Upper lobe of right lung (tissue), 1 donor: ENCODE results near the gene PITRM1. TPM values are rescaled to one million over a fixed set of nuclear protein-coding genes. Genes with fewer than 3 reads are reported as not detected.

Experiments
- ATAC-seq: fragments of 200-7000 bp; cut with Tn5 transposase; one replicate; pipeline ENCODE4 v1.9.1; 2020; ENCODE audit warnings: mild to moderate bottlenecking, moderate library complexity
- DNase-seq: peaks from one replicate; pipeline ENCODE4 v3.0.0-alpha.2; 2020
- H3K27ac ChIP-seq: fragments of 200-600 bp; one replicate; pipeline ENCODE4 v1.8.0; 2022
- H3K27me3 ChIP-seq: fragments of 200-600 bp; one replicate; pipeline ENCODE4 v1.8.0; 2022; ENCODE audit warnings: mild to moderate bottlenecking
- H3K36me3 ChIP-seq: fragments of 200-600 bp; one replicate; pipeline ENCODE4 v1.8.0; 2022
- H3K4me1 ChIP-seq: fragments of 200-600 bp; one replicate; pipeline ENCODE4 v1.8.0; 2022
- H3K4me3 ChIP-seq: fragments of 200-600 bp; one replicate; pipeline ENCODE4 v1.8.0; 2022; ENCODE audit warnings: mild to moderate bottlenecking
- H3K9me3 ChIP-seq: fragments of 200-600 bp; one replicate; pipeline ENCODE4 v1.8.0; 2022
- CTCF ChIP-seq: fragments of 200-600 bp; IDR thresholded peaks from one replicate; pipeline ENCODE4 v1.8.0; 2022; ENCODE audit warnings: antibody characterized with exemption
- intact Hi-C: fragments of 100-400 bp; cut with DNase I; formaldehyde crosslinking; loops from one replicate; pipeline ENCODE4 v1.11.0; 2022
- total RNA-seq: library from RNA; stranded (reverse); fragmentation: NEBNext Ultra II Directional; extraction: Animal tissue kit (Norgen Biotek cat#: 25700); gene quantifications from one replicate; pipeline ENCODE4 v1.2.1, GENCODE V29; 2021
- donor health status: DM: no; HTN: yes; CAD: no; lungs with severe emphysema.

Gene PITRM1
- total RNA-seq, 1 donor from 2014 or later, result 65.0 TPM

DNA sequence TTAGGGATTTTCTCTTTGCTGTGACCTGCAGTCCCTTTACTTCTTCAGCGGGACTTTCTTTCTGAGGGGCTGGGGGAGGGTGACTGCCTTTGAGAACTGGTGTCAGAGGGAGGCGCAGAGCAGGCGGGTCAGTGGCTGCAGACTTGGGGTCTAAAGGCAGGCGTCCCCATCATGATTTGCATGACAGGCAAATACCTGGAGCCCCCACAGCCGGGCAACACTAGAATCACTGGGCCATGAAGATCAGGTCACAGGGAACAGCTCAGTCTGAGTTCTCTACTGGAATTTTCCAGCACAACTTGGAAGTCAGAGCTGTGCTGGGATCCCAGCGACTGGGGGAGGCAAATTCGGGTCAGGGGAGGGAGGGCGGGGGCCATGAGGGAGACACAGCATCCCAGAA lies 29.2 kb upstream of the PITRM1 start:
- no peak overlapping the region for H3K27ac ChIP-seq
- peaks cover 7% of the 10 kb centered on the region for H3K27me3 ChIP-seq
- DNase-seq (no peak), ATAC-seq (no peak)
- H3K4me3 ChIP-seq, result no peak overlapping the region
- no peaks in the 10 kb centered on the region for H3K9me3 ChIP-seq
- TF ChIP-seq CTCF, result no peak
- no peaks in the 10 kb centered on the region for H3K36me3 ChIP-seq
- H3K4me1 ChIP-seq, result peaks cover 11% of the 10 kb centered on the region
- intact Hi-C loops, result no loop called here

GRCh38 chr10:3199488-3199887 lies 26.9 kb upstream of the PITRM1 start:
- no peak for TF ChIP-seq CTCF
- peaks cover 15% of the 10 kb centered on the region for H3K4me1 ChIP-seq
- no peak overlapping the region for H3K4me3 ChIP-seq
- ATAC-seq (no peak), DNase-seq (no peak)
- peaks cover 7% of the 10 kb centered on the region for H3K27me3 ChIP-seq
- no peaks in the 10 kb centered on the region for H3K9me3 ChIP-seq
- no peaks in the 10 kb centered on the region for H3K36me3 ChIP-seq
- H3K27ac ChIP-seq, result no peak overlapping the region
- intact Hi-C loops, result loop anchor here (10.0 kb wide), 1 partner anchor 1565 kb away; no protein-coding TSS in a partner anchor

DNA sequence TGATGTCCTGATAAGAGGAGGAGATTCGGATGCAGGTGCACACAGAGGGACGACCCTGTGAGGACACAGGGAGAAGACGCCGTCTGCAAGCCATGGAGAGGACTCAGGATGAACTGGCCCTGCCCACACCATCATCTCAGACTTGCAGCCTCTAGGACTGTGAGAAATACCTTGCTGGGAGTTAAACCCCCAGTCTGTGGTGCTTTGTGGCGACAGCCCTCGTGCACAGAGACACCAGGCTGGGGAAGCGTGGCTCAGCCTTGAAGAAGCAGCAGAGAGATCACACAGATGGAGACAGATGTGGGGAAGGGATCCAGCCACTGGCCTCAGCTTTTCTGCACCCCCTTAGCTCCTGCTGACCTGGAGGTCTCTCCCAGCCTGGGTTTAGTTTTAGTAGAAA lies 26.3 kb upstream of the PITRM1 start:
- no peak overlapping the region for H3K4me3 ChIP-seq
- no peaks in the 10 kb centered on the region for H3K9me3 ChIP-seq
- intact Hi-C loops, result loop anchor here (10.0 kb wide), 1 partner anchor 1566 kb away; no protein-coding TSS in a partner anchor
- H3K27me3 ChIP-seq, result peaks cover 7% of the 10 kb centered on the region
- H3K36me3 ChIP-seq, result no peaks in the 10 kb centered on the region
- DNase-seq (no peak), ATAC-seq (no peak)
- no peak for TF ChIP-seq CTCF
- H3K27ac ChIP-seq, result no peak overlapping the region
- peaks cover 15% of the 10 kb centered on the region for H3K4me1 ChIP-seq

DNA sequence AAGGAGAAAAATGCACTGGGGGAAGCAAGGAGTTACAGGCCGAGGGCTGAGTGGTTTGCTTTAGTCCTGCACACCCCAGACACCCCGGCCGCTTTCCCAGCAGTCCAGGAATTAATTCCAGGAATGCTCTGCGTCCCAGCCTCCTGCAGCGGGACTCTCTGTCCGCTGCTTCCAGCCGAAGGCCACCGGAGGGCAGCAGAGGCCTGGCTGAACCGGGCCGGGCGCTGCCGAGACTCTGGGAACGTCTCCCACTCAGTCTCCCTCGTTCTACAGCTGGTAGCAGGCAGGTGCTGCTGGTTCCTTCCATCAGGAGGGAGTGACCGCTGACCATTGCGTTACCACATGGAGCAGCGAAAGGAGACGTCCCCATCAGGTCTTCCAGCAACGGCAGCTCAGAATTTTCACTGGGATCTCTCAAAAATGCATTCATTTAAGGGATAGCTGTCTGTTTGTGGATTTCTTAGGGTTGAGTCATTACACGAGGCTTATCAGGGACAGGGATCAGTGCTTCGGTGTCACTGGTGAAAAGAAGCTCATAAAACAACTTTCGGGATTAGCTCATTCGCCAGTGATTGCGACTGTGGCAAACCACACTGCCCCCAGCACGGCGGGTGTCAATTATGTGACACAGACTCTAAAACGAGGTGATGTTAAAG lies 24.9 kb upstream of the PITRM1 start:
- peak overlapping the region; percentile 30 for H3K4me3 ChIP-seq
- peaks cover 7% of the 10 kb centered on the region for H3K27me3 ChIP-seq
- H3K27ac ChIP-seq, result no peak overlapping the region
- peak; percentile 95 for ATAC-seq
- peaks cover 24% of the 10 kb centered on the region for H3K4me1 ChIP-seq
- intact Hi-C loops, result loop anchor here (10.0 kb wide), 1 partner anchor 1567 kb away; no protein-coding TSS in a partner anchor
- no peaks in the 10 kb centered on the region for H3K9me3 ChIP-seq
- no peaks in the 10 kb centered on the region for H3K36me3 ChIP-seq
- peak; percentile 90 for TF ChIP-seq CTCF
- peak; percentile 88 for DNase-seq

DNA sequence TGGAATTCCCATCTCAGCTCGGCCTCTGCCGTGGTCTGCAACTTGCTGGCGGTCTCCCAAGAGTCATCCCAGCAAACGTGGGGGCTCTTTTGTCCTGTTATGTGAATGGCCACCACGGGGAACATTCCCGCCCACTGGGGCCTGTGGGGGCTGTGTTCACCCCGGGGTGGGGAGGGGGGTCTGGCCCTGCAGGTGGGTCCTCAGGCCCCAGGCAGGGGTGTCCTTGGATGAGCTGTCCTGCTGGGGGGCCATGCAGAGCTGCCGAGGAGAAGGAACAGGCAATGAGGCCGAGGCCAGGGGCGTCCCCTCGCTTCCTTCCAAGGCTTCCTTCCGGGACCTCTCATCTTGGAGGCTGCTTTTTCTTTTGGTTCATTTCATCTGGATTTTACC lies 24.4 kb upstream of the PITRM1 start:
- ATAC-seq, result no peak
- no peak for DNase-seq
- peaks cover 24% of the 10 kb centered on the region for H3K4me1 ChIP-seq
- intact Hi-C loops, result loop anchor here (10.0 kb wide), 1 partner anchor 1568 kb away; no protein-coding TSS in a partner anchor
- TF ChIP-seq CTCF, result no peak
- H3K9me3 ChIP-seq, result no peaks in the 10 kb centered on the region
- no peaks in the 10 kb centered on the region for H3K36me3 ChIP-seq
- no peak overlapping the region for H3K27ac ChIP-seq
- H3K27me3 ChIP-seq, result peaks cover 7% of the 10 kb centered on the region
- H3K4me3 ChIP-seq, result peak overlapping the region; percentile 30
